Liver (tissue), 9 donors: ENCODE results near the gene TRIAP1. TPM values are rescaled to one million over a fixed set of nuclear protein-coding genes. Genes with fewer than 3 reads are reported as not detected.

Source experiments
- DNase-seq: peaks from one replicate; pipeline ENCODE4 v3.0.0-alpha.2; 2017; ENCODE audit warnings: low spot score
- H3K27ac ChIP-seq, 2 donors: one replicate each; pipeline ENCODE4 v1.7.0; 2013; ENCODE audit warnings: inconsistent platforms in 2 of 2, low read length in 2 of 2, control low read depth in 1 of 2, low read depth in 1 of 2, mild to moderate bottlenecking in 1 of 2
- H3K27me3 ChIP-seq, 4 donors: one replicate each; pipeline versions ENCODE4 v1.6.1 to v1.7.0; 2013; ENCODE audit warnings: low read length in 3 of 4, inconsistent platforms in 1 of 4, mild to moderate bottlenecking in 1 of 4, moderate library complexity in 1 of 4; ENCODE audit not compliant: control insufficient read depth in 4 of 4, insufficient read depth in 4 of 4
- H3K36me3 ChIP-seq, 4 donors: one replicate each; pipeline versions ENCODE4 v1.6.1 to v1.7.0; 2013; ENCODE audit warnings: low read length in 3 of 4, mild to moderate bottlenecking in 3 of 4, low read depth in 1 of 4, moderate library complexity in 1 of 4; ENCODE audit not compliant: control insufficient read depth in 4 of 4, insufficient read depth in 3 of 4
- H3K4me1 ChIP-seq, 4 donors: one replicate each; pipeline versions ENCODE4 v1.6.1 to v1.7.0; 2013; ENCODE audit warnings: low read length in 3 of 4, mild to moderate bottlenecking in 3 of 4, moderate library complexity in 1 of 4; ENCODE audit not compliant: control insufficient read depth in 4 of 4, insufficient read depth in 4 of 4
- H3K4me3 ChIP-seq, 3 donors: one replicate each; pipeline versions ENCODE4 v1.6.1 to v1.7.0; 2013; ENCODE audit warnings: low read length in 3 of 3, control low read depth in 1 of 3, low read depth in 1 of 3, mild to moderate bottlenecking in 1 of 3
- H3K9ac ChIP-seq, 2 donors: one replicate each; pipeline ENCODE4 v1.7.0; 2013; ENCODE audit warnings: low read length in 2 of 2, mild to moderate bottlenecking in 2 of 2, moderate library complexity in 2 of 2, control low read depth in 1 of 2, low read depth in 1 of 2
- H3K9me3 ChIP-seq, 4 donors: one replicate each; pipeline versions ENCODE4 v1.6.1 to v1.7.0; 2013; ENCODE audit warnings: low read length in 3 of 4; ENCODE audit not compliant: control insufficient read depth in 4 of 4
- ATF3 ChIP-seq: IDR thresholded peaks from 2 replicates; pipeline ENCODE4 v1.6.1; 2016; ENCODE audit warnings: antibody characterized with exemption
- EGR1 ChIP-seq, 2 donors: IDR thresholded peaks; 2 replicates each; pipeline ENCODE4 v1.6.1; 2016 to 2018; ENCODE audit warnings: antibody characterized with exemption in 2 of 2, low read depth in 2 of 2
- FOXA1 ChIP-seq: IDR thresholded peaks from 2 replicates; pipeline ENCODE4 v1.6.1; 2016; ENCODE audit warnings: antibody characterized with exemption
- GABPA ChIP-seq, 2 donors: IDR thresholded peaks in 1 of 2; conservative IDR thresholded peaks in 1 of 2; 2 replicates each; pipeline ENCODE4 v1.6.1; 2016; ENCODE audit warnings: antibody characterized with exemption in 2 of 2, mild to moderate bottlenecking in 1 of 2, moderate library complexity in 1 of 2
- HNF4A ChIP-seq, 2 donors: conservative IDR thresholded peaks; 2 replicates each; pipeline ENCODE4 v1.6.1; 2016; ENCODE audit warnings: antibody characterized with exemption in 2 of 2, mild to moderate bottlenecking in 2 of 2
- HNF4G ChIP-seq: IDR thresholded peaks from 2 replicates; pipeline ENCODE4 v1.6.1; 2016; ENCODE audit warnings: antibody characterized with exemption
- JUND ChIP-seq, 2 donors: IDR thresholded peaks; 2 replicates each; pipeline ENCODE4 v1.6.1; 2016; ENCODE audit warnings: antibody characterized with exemption in 2 of 2
- MAX ChIP-seq: IDR thresholded peaks from 2 replicates; pipeline ENCODE4 v1.6.1; 2016; ENCODE audit warnings: antibody characterized with exemption
- NR2F2 ChIP-seq: IDR thresholded peaks from 2 replicates; pipeline ENCODE4 v1.6.1; 2016; ENCODE audit warnings: antibody characterized with exemption
- RAD21 ChIP-seq, 2 donors: IDR thresholded peaks; 2 replicates each; pipeline ENCODE4 v1.6.1; 2016; ENCODE audit warnings: antibody characterized with exemption in 2 of 2, mild to moderate bottlenecking in 2 of 2
- REST ChIP-seq: IDR thresholded peaks from 2 replicates; pipeline ENCODE4 v1.6.1; 2016; ENCODE audit warnings: antibody characterized with exemption, mild to moderate bottlenecking
- RXRA ChIP-seq, 2 donors: IDR thresholded peaks; 2 replicates each; pipeline ENCODE4 v1.6.1; 2017 to 2018; ENCODE audit warnings: antibody characterized with exemption in 2 of 2, mild to moderate bottlenecking in 1 of 2
- SP1 ChIP-seq: IDR thresholded peaks from 2 replicates; pipeline ENCODE4 v1.6.1; 2018; ENCODE audit warnings: antibody characterized with exemption, mild to moderate bottlenecking
- TAF1 ChIP-seq: conservative IDR thresholded peaks from 2 replicates; pipeline ENCODE4 v1.6.1; 2016; ENCODE audit warnings: antibody characterized with exemption, mild to moderate bottlenecking
- YY1 ChIP-seq: IDR thresholded peaks from 2 replicates; pipeline ENCODE4 v1.6.1; 2016; ENCODE audit warnings: antibody characterized with exemption, mild to moderate bottlenecking
- WGBS: extraction: QIAGEN DNeasy Blood & Tissue Kit; methylation state at CpG from one replicate; pipeline ENCODE4 v1.1.7; 2013; 5-methylcytosine and 5-hydroxymethylcytosine counted together
- polyA plus RNA-seq, 2 donors: library from polyadenylated mRNA; stranded (reverse) in 1 of 2; unstranded in 1 of 2; fragments of 200-250 nt in 1 of 2; fragments of >200 nt in 1 of 2; fragmentation: Nextera tagmentation in 1 of 2; extraction: Ambion mirVana in 1 of 2; gene quantifications; one replicate each; pipeline versions ENCODE4 v1.2.1 to v1.2.3, GENCODE V29; 2013 to 2015
- total RNA-seq, 2 donors: library from RNA; depleted of rRNA; stranded (reverse); fragments of >200 nt; gene quantifications; one replicate each; pipeline ENCODE4 v1.2.3, GENCODE V29; 2014
- donor health status: healthy.
- donor health status: healthy.
- donor health status: healthy.
- donor health status: healthy.
- donor health status: healthy.

The TRIAP1 gene
- total and polyA plus RNA-seq, 4 donors, result 11.9 to 39.9 (median 19.0) TPM

DNA sequence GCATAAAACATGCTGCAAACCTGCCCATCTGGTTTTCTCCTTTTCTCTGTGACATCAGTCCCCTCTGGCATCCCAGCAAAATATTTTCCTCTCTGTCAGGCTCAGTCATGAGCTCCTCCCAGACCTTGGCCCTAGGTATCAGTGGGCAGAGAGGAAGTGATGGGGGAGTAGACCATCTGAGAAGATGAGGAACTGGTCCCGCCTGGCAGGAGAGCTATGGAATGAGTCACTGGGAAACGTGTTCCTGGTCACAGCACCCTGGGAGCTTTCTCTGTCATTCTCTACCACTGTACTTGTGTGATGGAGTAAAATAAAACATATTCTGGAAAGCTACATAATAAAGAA is 28.4 kb upstream of the TRIAP1 start:
- H3K36me3 ChIP-seq, result no peaks in the 10 kb centered on the region
- DNase-seq, result no peak
- peaks cover 0 to 7% (median 4%) of the 10 kb centered on the region in 4 donors for H3K4me1 ChIP-seq
- no peak for TF ChIP-seq EGR1 (IDR thresholded peaks at IDR 0.05; ENCODE audit: low read depth in 2 of 2)
- no peak for TF ChIP-seq MAX
- TF ChIP-seq TAF1, result no peak
- no peak for TF ChIP-seq RAD21 (IDR thresholded peaks at IDR 0.05)
- no peak for TF ChIP-seq REST
- TF ChIP-seq RXRA (IDR thresholded peaks at IDR 0.05), result no peak
- TF ChIP-seq HNF4G, result no peak
- TF ChIP-seq JUND (IDR thresholded peaks at IDR 0.05), result no peak
- no peak for TF ChIP-seq ATF3
- TF ChIP-seq HNF4A (conservative IDR thresholded peaks at IDR 0.05), result no peak
- no peak for TF ChIP-seq SP1
- no peak for TF ChIP-seq GABPA (IDR thresholded peaks at IDR 0.05 in 1 of 2, conservative IDR thresholded peaks at IDR 0.05 in 1 of 2)
- no peak for TF ChIP-seq NR2F2
- no peak overlapping the region for H3K4me3 ChIP-seq
- no peaks in the 10 kb centered on the region for H3K27me3 ChIP-seq
- H3K9ac ChIP-seq, result no peak overlapping the region
- no peaks in the 10 kb centered on the region for H3K9me3 ChIP-seq
- WGBS, result 51% methylated on average over 2 of the region's 2 CpGs
- H3K27ac ChIP-seq, result no peak overlapping the region

GRCh38 chr12:120473807-120474615 is 27.8 kb upstream of the TRIAP1 start:
- Histone ChIP-seq H3K9me3 (no peaks in the 10 kb centered on the region), H3K27ac (no peak overlapping the region)

More at GRCh38 chr12:120473807-120474615, 27.8 kb upstream of the TRIAP1 start:
- no peak for DNase-seq
- Histone ChIP-seq H3K27me3 (no peaks in the 10 kb centered on the region), H3K4me3 (no peak overlapping the region), H3K9ac (no peak overlapping the region), H3K4me1 (peaks cover 0 to 7% (median 4%) of the 10 kb centered on the region in 4 donors), H3K36me3 (no peaks in the 10 kb centered on the region)
- 87% methylated on average over 6 of the region's 6 CpGs for WGBS
- TF ChIP-seq RXRA (IDR thresholded peaks at IDR 0.05) (no peak), RAD21 (IDR thresholded peaks at IDR 0.05) (no peak), YY1 (no peak), SP1 (no peak), MAX (no peak), HNF4G (no peak), HNF4A (conservative IDR thresholded peaks at IDR 0.05) (no peak), REST (no peak), FOXA1 (no peak)
